Progenitor cell of endocrine pancreas (in vitro differentiated cells): ENCODE measurements around the gene MGAM2. TPM values are rescaled to one million over a fixed set of nuclear protein-coding genes. Genes with fewer than 3 reads are reported as not detected.

Experiments
- DNase-seq: peaks from one replicate; pipeline ENCODE4 v3.0.0; 2021; ENCODE audit warnings: low spot score; ENCODE audit not compliant: unreplicated experiment
- H3K27ac Mint-ChIP-seq: 2 replicates; pipeline ENCODE4 v1.8.0; 2021; ENCODE audit warnings: mild to moderate bottlenecking, moderate library complexity, mixed read lengths
- H3K27me3 Mint-ChIP-seq: 2 replicates; pipeline ENCODE4 v1.8.0; 2021; ENCODE audit warnings: mixed read lengths
- H3K36me3 Mint-ChIP-seq: 2 replicates; pipeline ENCODE4 v1.8.0; 2022; ENCODE audit warnings: mixed read lengths; ENCODE audit not compliant: insufficient read depth
- H3K4me1 Mint-ChIP-seq: 2 replicates; pipeline ENCODE4 v1.8.0; 2021; ENCODE audit warnings: low read depth, mixed read lengths
- H3K4me3 Mint-ChIP-seq: 2 replicates; pipeline ENCODE4 v1.8.0; 2021; ENCODE audit warnings: low read depth, mild to moderate bottlenecking, moderate library complexity, mixed read lengths
- H3K9me3 Mint-ChIP-seq: 2 replicates; pipeline ENCODE4 v1.8.0; 2021; ENCODE audit warnings: low read depth, mixed read lengths
- CTCF ChIP-seq: fragments of 200-600 bp; sonication (generic); IDR thresholded peaks from one replicate; pipeline ENCODE4 v1.5.0; 2021; ENCODE audit warnings: antibody characterized with exemption, mild to moderate bottlenecking; ENCODE audit not compliant: unreplicated experiment
- total RNA-seq: library from RNA; stranded (reverse); gene quantifications from 2 replicates; pipeline ENCODE4 v1.2.1, GENCODE V29; 2021

MGAM2 gene
- total RNA-seq, 1 donor from 2014 or later, result 1.2 TPM

GRCh38 chr7:142231716-142232115, 120.2 kb downstream of the MGAM2 start:
- H3K4me3 Mint-ChIP-seq, result no peak overlapping the region
- peak; percentile 14 for DNase-seq
- peaks cover 15% of the 10 kb centered on the region for H3K27me3 Mint-ChIP-seq
- peak; percentile 51 for TF ChIP-seq CTCF
- no peaks in the 10 kb centered on the region for H3K9me3 Mint-ChIP-seq
- H3K36me3 Mint-ChIP-seq, result no peaks in the 10 kb centered on the region
- no peak overlapping the region for H3K27ac Mint-ChIP-seq
- no peaks in the 10 kb centered on the region for H3K4me1 Mint-ChIP-seq

GRCh38 chr7:142240546-142240945, 129.0 kb downstream of the MGAM2 start:
- Mint-ChIP-seq H3K27me3 (peaks cover 18% of the 10 kb centered on the region), H3K9me3 (no peaks in the 10 kb centered on the region), H3K4me1 (no peaks in the 10 kb centered on the region), H3K36me3 (no peaks in the 10 kb centered on the region), H3K27ac (no peak overlapping the region), H3K4me3 (no peak overlapping the region)
- DNase-seq, result no peak
- no peak for TF ChIP-seq CTCF

GRCh38 chr7:142243823-142244222, 132.3 kb downstream of the MGAM2 start:
- TF ChIP-seq CTCF, result no peak
- H3K36me3 Mint-ChIP-seq, result no peaks in the 10 kb centered on the region
- no peaks in the 10 kb centered on the region for H3K4me1 Mint-ChIP-seq
- peaks cover 8% of the 10 kb centered on the region for H3K27me3 Mint-ChIP-seq
- H3K9me3 Mint-ChIP-seq, result no peaks in the 10 kb centered on the region
- no peak overlapping the region for H3K4me3 Mint-ChIP-seq
- no peak overlapping the region for H3K27ac Mint-ChIP-seq
- no peak for DNase-seq

DNA sequence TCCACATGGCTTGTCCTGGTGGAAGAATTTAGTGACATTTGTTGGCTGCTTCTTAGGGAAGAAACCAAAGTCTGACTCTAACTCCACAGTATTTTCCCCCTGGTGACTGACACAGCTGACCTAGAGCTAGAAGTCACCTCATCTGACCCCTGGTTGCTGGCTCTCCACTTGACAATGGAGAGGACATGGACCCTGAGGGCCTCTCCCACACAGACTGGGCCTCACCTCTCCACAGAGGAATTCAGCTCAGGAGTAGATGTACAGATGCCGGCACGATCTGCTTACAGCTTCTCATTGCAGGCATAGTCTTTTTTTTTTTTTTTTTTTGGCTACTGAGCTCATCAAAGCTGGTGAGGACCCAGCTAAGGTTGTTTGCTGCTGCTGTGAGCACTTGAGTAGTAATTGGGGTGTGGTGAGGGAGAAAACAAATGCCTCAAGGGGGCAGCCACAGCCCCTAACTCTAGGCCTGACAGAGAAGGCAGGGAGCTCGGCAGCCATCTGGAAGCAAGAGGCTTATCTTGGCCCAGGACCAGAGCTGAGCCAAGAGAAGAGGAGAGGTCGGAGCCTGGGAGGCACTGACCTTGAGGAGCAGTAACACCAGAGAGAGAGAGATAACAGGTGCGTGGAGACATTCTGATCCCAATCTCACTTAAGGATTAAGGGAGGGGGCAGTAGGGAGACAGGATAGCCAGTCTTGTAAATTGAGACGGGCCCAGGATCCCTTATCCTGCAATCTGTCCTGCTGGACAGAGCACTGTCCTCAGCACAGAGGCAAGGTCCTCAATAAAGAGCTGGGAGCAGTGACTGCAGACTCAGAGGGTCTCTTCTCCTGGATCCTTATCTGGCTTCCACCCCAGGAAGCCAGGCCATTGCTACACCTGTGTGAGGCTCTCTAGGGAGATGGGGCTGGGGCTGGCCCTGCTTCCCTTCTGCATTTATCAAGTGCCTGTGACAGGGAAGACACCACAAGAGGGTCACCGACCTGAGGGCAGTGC, 136.9 kb downstream of the MGAM2 start:
- DNase-seq, result no peak
- Mint-ChIP-seq H3K9me3 (no peaks in the 10 kb centered on the region), H3K27me3 (peaks cover 8% of the 10 kb centered on the region), H3K4me3 (no peak overlapping the region), H3K4me1 (no peaks in the 10 kb centered on the region), H3K27ac (no peak overlapping the region), H3K36me3 (no peaks in the 10 kb centered on the region)
- no peak for TF ChIP-seq CTCF

DNA sequence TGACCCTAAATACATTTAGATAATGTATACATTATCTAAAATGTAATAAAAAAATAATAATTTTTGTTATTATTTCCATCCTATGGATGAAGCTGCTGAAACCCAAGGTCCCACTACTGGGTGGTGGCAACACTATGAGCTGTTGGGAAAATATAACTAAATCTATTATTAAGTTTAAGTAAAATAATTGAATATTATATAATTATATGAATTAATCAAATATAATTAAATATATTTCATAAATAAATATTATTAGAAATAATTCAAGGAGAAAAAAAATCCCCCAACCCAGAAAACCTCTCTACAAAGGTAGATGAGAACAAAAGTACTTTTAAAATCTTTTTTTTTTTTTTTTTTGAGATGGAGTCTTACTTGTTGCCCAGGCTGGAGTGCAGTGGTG, 138.4 kb downstream of the MGAM2 start:
- Mint-ChIP-seq H3K4me1 (no peaks in the 10 kb centered on the region), H3K4me3 (no peak overlapping the region), H3K9me3 (no peaks in the 10 kb centered on the region), H3K27ac (no peak overlapping the region), H3K36me3 (no peaks in the 10 kb centered on the region), H3K27me3 (peaks cover 6% of the 10 kb centered on the region)
- TF ChIP-seq CTCF, result no peak
- no peak for DNase-seq
